H9 (cell line): Measurements from ENCODE around the gene DGKB. TPM values are rescaled to one million over a fixed set of nuclear protein-coding genes. Genes with fewer than 3 reads are reported as not detected.

Source experiments
- DNase-seq: peaks from one replicate; pipeline ENCODE4 v3.0.0-alpha.2; 2017
- H2AFZ ChIP-seq: one replicate; pipeline ENCODE4 v1.6.1; 2013; ENCODE audit warnings: mild to moderate bottlenecking, low read length, control low read depth, moderate library complexity
- H2AK5ac ChIP-seq: 2 replicates; pipeline ENCODE4 v1.6.1; 2013; ENCODE audit warnings: low read length, control low read depth, mixed read lengths; ENCODE audit not compliant: insufficient read length
- H2BK120ac ChIP-seq: one replicate; pipeline ENCODE4 v1.6.1; 2013; ENCODE audit warnings: low read depth, mild to moderate bottlenecking, low read length, control low read depth, inconsistent platforms; ENCODE audit not compliant: poor library complexity, severe bottlenecking
- H2BK12ac ChIP-seq: 2 replicates; pipeline ENCODE4 v1.6.1; 2013; ENCODE audit warnings: low read length, control low read depth, mixed read lengths, low read depth; ENCODE audit not compliant: insufficient read length
- H2BK15ac ChIP-seq: 2 replicates; pipeline ENCODE4 v1.6.1; 2013; ENCODE audit warnings: low read depth, low read length, control low read depth
- H2BK20ac ChIP-seq: one replicate; pipeline ENCODE4 v1.6.1; 2013; ENCODE audit warnings: low read depth, mild to moderate bottlenecking, low read length, control low read depth, inconsistent platforms; ENCODE audit not compliant: poor library complexity, severe bottlenecking
- H2BK5ac ChIP-seq: 2 replicates; pipeline ENCODE4 v1.6.1; 2013; ENCODE audit warnings: low read length, control low read depth, mixed read lengths; ENCODE audit not compliant: insufficient read length
- H3K14ac ChIP-seq: 2 replicates; pipeline ENCODE4 v1.6.1; 2013; ENCODE audit warnings: low read length, control low read depth; ENCODE audit not compliant: insufficient read depth
- H3K18ac ChIP-seq: 2 replicates; pipeline ENCODE4 v1.6.1; 2013; ENCODE audit warnings: low read depth, mild to moderate bottlenecking, mixed read lengths, low read length, control low read depth; ENCODE audit not compliant: insufficient read length
- H3K23ac ChIP-seq: 2 replicates; pipeline ENCODE4 v1.6.1; 2013; ENCODE audit warnings: low read length, control low read depth, mixed read lengths, low read depth; ENCODE audit not compliant: insufficient read length
- H3K23me2 ChIP-seq: 2 replicates; pipeline ENCODE4 v1.6.1; 2013; ENCODE audit warnings: low read depth, mild to moderate bottlenecking, mixed read lengths, low read length, control low read depth; ENCODE audit not compliant: insufficient read length, poor library complexity, severe bottlenecking
- H3K27ac ChIP-seq: 2 replicates; pipeline ENCODE4 v1.5.1; 2013; ENCODE audit warnings: low read length, control low read depth, mixed read lengths, low read depth; ENCODE audit not compliant: insufficient read length
- H3K27me3 ChIP-seq: 2 replicates; pipeline ENCODE4 v1.6.1; 2013; ENCODE audit warnings: low read length, control low read depth, inconsistent platforms; ENCODE audit not compliant: insufficient read depth
- H3K4ac ChIP-seq: 2 replicates; pipeline ENCODE4 v1.6.1; 2013; ENCODE audit warnings: low read depth, mild to moderate bottlenecking, control low read depth, inconsistent platforms, low read length, moderate library complexity
- H3K4me1 ChIP-seq: 2 replicates; pipeline ENCODE4 v1.6.1; 2013; ENCODE audit warnings: low read length, control low read depth, inconsistent platforms; ENCODE audit not compliant: insufficient read depth
- H3K4me2 ChIP-seq: 2 replicates; pipeline ENCODE4 v1.6.1; 2013; ENCODE audit warnings: low read length, control low read depth, mixed read lengths; ENCODE audit not compliant: insufficient read length, insufficient read depth
- H3K56ac ChIP-seq: 2 replicates; pipeline ENCODE4 v1.6.1; 2013; ENCODE audit warnings: low read depth, mild to moderate bottlenecking, mixed read lengths, low read length, control low read depth; ENCODE audit not compliant: insufficient read length
- H3K79me1 ChIP-seq: 2 replicates; pipeline ENCODE4 v1.6.1; 2013; ENCODE audit warnings: low read depth, mild to moderate bottlenecking, moderate library complexity, low read length, control low read depth, inconsistent platforms; ENCODE audit not compliant: insufficient read depth, poor library complexity, severe bottlenecking
- H3K79me2 ChIP-seq: 2 replicates; pipeline ENCODE4 v1.6.1; 2013; ENCODE audit warnings: low read length, control low read depth, inconsistent platforms; ENCODE audit not compliant: insufficient read depth
- H3K9ac ChIP-seq: 2 replicates; pipeline ENCODE4 v1.6.1; 2013; ENCODE audit warnings: low read length, control low read depth, mixed read lengths; ENCODE audit not compliant: insufficient read length; ENCODE audit errors: extremely low read depth
- H3K9me3 ChIP-seq: one replicate; pipeline ENCODE4 v1.6.1; 2013; ENCODE audit warnings: low read depth, low read length, inconsistent platforms; ENCODE audit not compliant: control insufficient read depth
- H3T11ph ChIP-seq: one replicate; pipeline ENCODE4 v1.6.1; 2013; ENCODE audit warnings: mild to moderate bottlenecking, low read length, control low read depth, inconsistent platforms
- H4K20me1 ChIP-seq: one replicate; pipeline ENCODE4 v1.6.1; 2013; ENCODE audit not compliant: control insufficient read depth, insufficient read length, insufficient read depth
- H4K5ac ChIP-seq: 2 replicates; pipeline ENCODE4 v1.6.1; 2013; ENCODE audit warnings: low read depth, mild to moderate bottlenecking, mixed read lengths, low read length, control low read depth; ENCODE audit not compliant: insufficient read length
- H4K8ac ChIP-seq: replicated peaks from 2 replicates; pipeline ENCODE4 v1.6.1; 2013; ENCODE audit warnings: low read length, control low read depth, mixed read lengths, low read depth; ENCODE audit not compliant: insufficient read length
- H4K91ac ChIP-seq: 2 replicates; pipeline ENCODE4 v1.6.1; 2013; ENCODE audit warnings: low read depth, mild to moderate bottlenecking, moderate library complexity, mixed read lengths, low read length, control low read depth; ENCODE audit not compliant: insufficient read length
- H3K27ac Mint-ChIP-seq, 3 experiments: 2 replicates in 2 of 3; 3 replicates in 1 of 3; pipeline ENCODE4 v1.8.0; 2020 to 2021; ENCODE audit warnings: mixed read lengths in 3 of 3, mild to moderate bottlenecking in 1 of 3, moderate library complexity in 1 of 3
- H3K27me3 Mint-ChIP-seq: 2 replicates; pipeline ENCODE4 v1.8.0; 2021; ENCODE audit warnings: low read depth, mild to moderate bottlenecking, moderate library complexity, mixed read lengths
- H3K36me3 Mint-ChIP-seq, 3 experiments: 2 replicates in 2 of 3; 3 replicates in 1 of 3; pipeline ENCODE4 v1.8.0; 2020 to 2021; ENCODE audit warnings: low read depth in 3 of 3, mixed read lengths in 3 of 3; ENCODE audit not compliant: insufficient read depth in 1 of 3
- H3K4me1 Mint-ChIP-seq, 2 experiments: 2 replicates each; pipeline ENCODE4 v1.8.0; 2020; ENCODE audit warnings: mixed read lengths in 2 of 2
- H3K4me3 Mint-ChIP-seq, 2 experiments: 2 replicates in 1 of 2; 3 replicates in 1 of 2; pipeline ENCODE4 v1.8.0; 2020 to 2021; ENCODE audit warnings: mild to moderate bottlenecking in 2 of 2, mixed read lengths in 2 of 2, moderate library complexity in 1 of 2
- H3K9me3 Mint-ChIP-seq, 2 experiments: 2 replicates in 1 of 2; 3 replicates in 1 of 2; pipeline ENCODE4 v1.8.0; 2020; ENCODE audit warnings: mild to moderate bottlenecking in 2 of 2, mixed read lengths in 2 of 2, moderate library complexity in 1 of 2
- CTCF ChIP-seq: fragments of 200-600 bp; sonication (generic); conservative IDR thresholded peaks from 3 replicates; pipeline ENCODE4 v1.8.0; 2021; ENCODE audit warnings: antibody characterized with exemption, mild to moderate bottlenecking
- WGBS: extraction: QIAGEN DNeasy Blood & Tissue Kit; methylation state at CpG from one replicate; pipeline ENCODE4 v1.1.7; 2013; ENCODE audit warnings: missing lambda C conversion rate, low lambda C conversion rate, mixed read lengths; ENCODE audit not compliant: insufficient read length; ENCODE audit errors: extremely low coverage; 5-methylcytosine and 5-hydroxymethylcytosine counted together
- total RNA-seq: library from RNA; stranded (reverse); gene quantifications from 2 replicates; pipeline ENCODE4 v1.2.1, GENCODE V29; 2021

The DGKB gene
- total RNA-seq, 1 experiment from 2014 or later = 0.26 TPM

- Mint-ChIP-seq H3K9me3 (peaks cover 6 to 15% of the 10 kb centered on the region in 2 experiments), H3K4me1 (peaks cover 4 to 7% of the 10 kb centered on the region in 2 experiments), H3K36me3 (peaks cover 4 to 8% (median 7%) of the 10 kb centered on the region in 3 experiments; a peak in 5 of 7 replicates), H3K4me3 (no peak overlapping the region), H3K27me3 (no peaks in the 10 kb centered on the region), H3K27ac (no peak overlapping the region)
- Histone ChIP-seq H3K9me3 (peaks cover 9% of the 10 kb centered on the region), H4K5ac (no peak overlapping the region), H2BK120ac (no peak overlapping the region), H3K4ac (no peak overlapping the region), H3K14ac (no peak overlapping the region), H3K79me2 (no peaks in the 10 kb centered on the region), H3T11ph (no peak overlapping the region), H3K4me2 (no peak overlapping the region), H4K8ac (no peak overlapping the region), H2BK5ac (no peak overlapping the region), H2BK12ac (no peak overlapping the region), H3K9ac (no peak overlapping the region), H3K4me1 (no peaks in the 10 kb centered on the region), H2BK20ac (no peak overlapping the region), H2AFZ (no peak overlapping the region), H3K18ac (no peak overlapping the region), H2BK15ac (no peak overlapping the region), H2AK5ac (no peak overlapping the region), H4K91ac (no peak overlapping the region), H3K23me2 (no peaks in the 10 kb centered on the region), H3K27ac (no peak overlapping the region), H3K56ac (no peak overlapping the region), H4K20me1 (no peaks in the 10 kb centered on the region), H3K27me3 (no peaks in the 10 kb centered on the region), H3K23ac (no peak overlapping the region), H3K79me1 (no peaks in the 10 kb centered on the region)
- TF ChIP-seq CTCF = no peak
- DNase-seq = no peak
- WGBS = no CpG with 5 or more reads among the region's 4 CpGs
Observed at GRCh38 chr7:14582010-14582409, 320.5 kb downstream of the DGKB start.
